Vagina (tissue), 2 donors: ENCODE results near the gene HOXD3. TPM values are rescaled to one million over a fixed set of nuclear protein-coding genes. Genes with fewer than 3 reads are reported as not detected.

Experiments used
- DNase-seq, 2 donors: peaks; one replicate each; pipeline ENCODE4 v3.0.0-alpha.2; 2017; ENCODE audit errors: extremely low spot score in 2 of 2
- H3K27ac ChIP-seq: fragments of 200-600 bp; sonication (generic); one replicate; pipeline ENCODE4 v1.5.1; 2019
- H3K27me3 ChIP-seq: fragments of 200-600 bp; sonication (generic); one replicate; pipeline ENCODE4 v1.5.1; 2019
- H3K36me3 ChIP-seq, 2 donors: fragments of 200-600 bp; sonication (generic); one replicate each; pipeline ENCODE4 v1.5.1; 2017 to 2019
- H3K4me1 ChIP-seq: fragments of 200-600 bp; sonication (generic); one replicate; pipeline ENCODE4 v1.5.1; 2019
- H3K4me3 ChIP-seq, 2 donors: fragments of 200-600 bp; sonication (generic); 1 replicate in 1 of 2; 2 replicates in 1 of 2; pipeline ENCODE4 v1.5.1; 2016 to 2019
- H3K9me3 ChIP-seq: fragments of 200-600 bp; sonication (generic); one replicate; pipeline ENCODE4 v1.5.1; 2019
- POLR2A ChIP-seq, 2 donors: fragments of 450-650 bp; IDR thresholded peaks; one replicate each; pipeline ENCODE4 v1.6.1; 2017; ENCODE audit warnings: antibody characterized with exemption in 2 of 2, mild to moderate bottlenecking in 2 of 2, moderate library complexity in 2 of 2
- POLR2AphosphoS5 ChIP-seq, 2 donors: sonication (generic); formaldehyde crosslinking; IDR thresholded peaks; one replicate each; pipeline ENCODE4 v1.9.0; 2017; ENCODE audit warnings: antibody characterized with exemption in 2 of 2, mild to moderate bottlenecking in 2 of 2, low read depth in 1 of 2; ENCODE audit not compliant: insufficient read depth in 1 of 2
- intact Hi-C: fragments of 100-400 bp; cut with DNase I; formaldehyde crosslinking; loops from one replicate; pipeline ENCODE4 v1.15.1; 2023
- total RNA-seq: library from RNA; depleted of rRNA; stranded (reverse); fragments of >200 nt; gene quantifications from one replicate; pipeline ENCODE4 v1.2.3, GENCODE V29; 2016
- TF ChIP-seq, protein P1 (sequence below), 3 experiments: fragments of 450-650 bp in 2 of 3; fragments of 200-600 bp in 1 of 3; sonication (generic) in 1 of 3; IDR thresholded peaks; one replicate each; pipeline ENCODE4 v1.5.1; 2017 to 2019; ENCODE audit warnings: antibody characterized with exemption in 3 of 3, mild to moderate bottlenecking in 2 of 3, moderate library complexity in 2 of 3

The HOXD3 gene
- total RNA-seq, 1 donor from 2014 or later, result 11.8 TPM

DNA sequence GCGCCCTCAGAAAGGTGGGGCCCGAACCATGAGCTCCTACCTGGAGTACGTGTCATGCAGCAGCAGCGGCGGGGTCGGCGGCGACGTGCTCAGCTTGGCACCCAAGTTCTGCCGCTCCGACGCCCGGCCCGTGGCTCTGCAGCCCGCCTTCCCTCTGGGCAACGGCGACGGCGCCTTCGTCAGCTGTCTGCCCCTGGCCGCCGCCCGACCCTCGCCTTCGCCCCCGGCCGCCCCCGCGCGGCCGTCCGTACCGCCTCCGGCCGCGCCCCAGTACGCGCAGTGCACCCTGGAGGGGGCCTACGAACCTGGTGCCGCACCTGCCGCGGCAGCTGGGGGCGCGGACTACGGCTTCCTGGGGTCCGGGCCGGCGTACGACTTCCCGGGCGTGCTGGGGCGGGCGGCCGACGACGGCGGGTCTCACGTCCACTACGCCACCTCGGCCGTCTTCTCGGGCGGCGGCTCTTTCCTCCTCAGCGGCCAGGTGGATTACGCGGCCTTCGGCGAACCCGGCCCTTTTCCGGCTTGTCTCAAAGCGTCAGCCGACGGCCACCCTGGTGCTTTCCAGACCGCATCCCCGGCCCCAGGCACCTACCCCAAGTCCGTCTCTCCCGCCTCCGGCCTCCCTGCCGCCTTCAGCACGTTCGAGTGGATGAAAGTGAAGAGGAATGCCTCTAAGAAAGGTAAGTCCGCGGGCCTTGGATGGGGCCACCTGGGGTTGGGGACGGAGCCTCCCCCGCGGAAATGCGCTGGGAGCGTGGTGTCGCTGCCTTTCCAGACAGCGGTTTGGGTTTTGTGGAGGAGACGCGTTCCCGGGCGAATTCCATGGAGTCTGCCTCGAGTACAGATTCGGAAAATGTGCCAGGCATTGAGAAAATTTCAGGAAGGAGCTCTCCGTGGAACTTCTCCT, 31.9 kb downstream of the HOXD3 start:
- Histone ChIP-seq H3K27ac (peak overlapping the region; percentile 32), H3K4me1 (peaks cover 25% of the 10 kb centered on the region), H3K27me3 (peaks cover 20% of the 10 kb centered on the region), H3K4me3 (peak overlapping the region; percentile 46 to 57), H3K9me3 (no peaks in the 10 kb centered on the region), H3K36me3 (no peaks in the 10 kb centered on the region)
- no peak for DNase-seq
- intact Hi-C loops, result no loop called here
- TF ChIP-seq POLR2AphosphoS5 (IDR thresholded peaks at IDR 0.05; ENCODE audit: insufficient read depth in 1 of 2, low read depth in 1 of 2), result no peak
- TF ChIP-seq POLR2A (IDR thresholded peaks at IDR 0.05), result no peak
- TF ChIP-seq, protein P1, sequence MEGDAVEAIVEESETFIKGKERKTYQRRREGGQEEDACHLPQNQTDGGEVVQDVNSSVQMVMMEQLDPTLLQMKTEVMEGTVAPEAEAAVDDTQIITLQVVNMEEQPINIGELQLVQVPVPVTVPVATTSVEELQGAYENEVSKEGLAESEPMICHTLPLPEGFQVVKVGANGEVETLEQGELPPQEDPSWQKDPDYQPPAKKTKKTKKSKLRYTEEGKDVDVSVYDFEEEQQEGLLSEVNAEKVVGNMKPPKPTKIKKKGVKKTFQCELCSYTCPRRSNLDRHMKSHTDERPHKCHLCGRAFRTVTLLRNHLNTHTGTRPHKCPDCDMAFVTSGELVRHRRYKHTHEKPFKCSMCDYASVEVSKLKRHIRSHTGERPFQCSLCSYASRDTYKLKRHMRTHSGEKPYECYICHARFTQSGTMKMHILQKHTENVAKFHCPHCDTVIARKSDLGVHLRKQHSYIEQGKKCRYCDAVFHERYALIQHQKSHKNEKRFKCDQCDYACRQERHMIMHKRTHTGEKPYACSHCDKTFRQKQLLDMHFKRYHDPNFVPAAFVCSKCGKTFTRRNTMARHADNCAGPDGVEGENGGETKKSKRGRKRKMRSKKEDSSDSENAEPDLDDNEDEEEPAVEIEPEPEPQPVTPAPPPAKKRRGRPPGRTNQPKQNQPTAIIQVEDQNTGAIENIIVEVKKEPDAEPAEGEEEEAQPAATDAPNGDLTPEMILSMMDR (IDR thresholded peaks at IDR 0.05), result no peak

- H3K4me3 ChIP-seq, result peak overlapping the region; percentile 46 to 57
- DNase-seq, result no peak
- intact Hi-C loops, result no loop called here
- H3K27ac ChIP-seq, result no peak overlapping the region
- peaks cover 20% of the 10 kb centered on the region for H3K27me3 ChIP-seq
- TF ChIP-seq POLR2A (IDR thresholded peaks at IDR 0.05), result no peak
- no peak for TF ChIP-seq POLR2AphosphoS5 (IDR thresholded peaks at IDR 0.05; ENCODE audit: insufficient read depth in 1 of 2, low read depth in 1 of 2)
- TF ChIP-seq, protein P1 (IDR thresholded peaks at IDR 0.05), result no peak
- no peaks in the 10 kb centered on the region for H3K9me3 ChIP-seq
- peaks cover 25% of the 10 kb centered on the region for H3K4me1 ChIP-seq
- no peaks in the 10 kb centered on the region for H3K36me3 ChIP-seq
Measured at GRCh38 chr2:176189681-176190641, 32.9 kb downstream of the HOXD3 start.

DNA sequence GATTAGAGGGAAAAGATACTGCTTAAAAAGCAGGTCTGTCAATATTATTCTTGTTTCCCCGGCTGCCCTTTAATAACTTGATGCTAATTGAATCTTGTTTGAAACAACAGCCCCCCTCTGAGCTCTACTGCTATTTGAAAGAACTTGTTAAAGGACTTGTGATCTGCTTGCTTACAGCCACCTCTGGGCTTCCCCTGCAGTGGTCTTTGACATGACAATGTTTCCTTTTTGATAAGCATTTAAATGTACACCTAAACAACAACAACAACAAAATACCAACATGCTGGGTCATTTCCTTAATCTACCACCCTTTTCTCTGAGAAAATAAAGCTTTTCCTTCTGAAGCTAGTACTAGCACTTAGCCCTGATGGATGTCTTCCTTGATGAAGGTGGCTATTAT, 35.2 kb downstream of the HOXD3 start:
- TF ChIP-seq, protein P1 (IDR thresholded peaks at IDR 0.05), result no peak
- TF ChIP-seq POLR2AphosphoS5 (IDR thresholded peaks at IDR 0.05; ENCODE audit: insufficient read depth in 1 of 2, low read depth in 1 of 2) (no peak), POLR2A (IDR thresholded peaks at IDR 0.05) (no peak)
- Histone ChIP-seq H3K36me3 (no peaks in the 10 kb centered on the region), H3K4me1 (peaks cover 24% of the 10 kb centered on the region), H3K27me3 (peaks cover 20% of the 10 kb centered on the region), H3K9me3 (no peaks in the 10 kb centered on the region), H3K4me3 (no peak overlapping the region), H3K27ac (no peak overlapping the region)
- intact Hi-C loops, result no loop called here
- DNase-seq, result no peak

DNA sequence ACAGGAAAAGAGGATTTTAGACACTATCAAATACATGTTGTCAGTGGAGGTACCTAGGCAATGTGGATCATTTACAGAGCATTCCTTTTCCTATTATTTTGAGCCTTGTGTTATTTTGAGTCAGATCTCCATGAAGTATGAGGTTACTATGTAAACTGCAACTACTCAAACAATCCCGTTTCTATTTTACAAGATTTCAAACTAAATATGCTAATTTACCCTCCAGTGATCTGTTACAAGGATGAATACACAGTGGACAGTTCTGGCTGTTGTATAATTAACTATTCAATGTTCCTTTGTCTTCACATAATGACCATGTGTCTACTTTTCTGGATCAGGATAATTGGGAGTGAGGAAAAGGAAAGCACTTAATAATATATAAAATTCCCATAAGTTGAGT, 35.9 kb downstream of the HOXD3 start:
- no peaks in the 10 kb centered on the region for H3K36me3 ChIP-seq
- DNase-seq, result no peak
- intact Hi-C loops, result no loop called here
- peaks cover 20% of the 10 kb centered on the region for H3K27me3 ChIP-seq
- no peak for TF ChIP-seq POLR2AphosphoS5 (IDR thresholded peaks at IDR 0.05; ENCODE audit: insufficient read depth in 1 of 2, low read depth in 1 of 2)
- TF ChIP-seq, protein P1 (IDR thresholded peaks at IDR 0.05), result no peak
- TF ChIP-seq POLR2A (IDR thresholded peaks at IDR 0.05), result no peak
- no peaks in the 10 kb centered on the region for H3K9me3 ChIP-seq
- peaks cover 17% of the 10 kb centered on the region for H3K4me1 ChIP-seq
- no peak overlapping the region for H3K4me3 ChIP-seq
- H3K27ac ChIP-seq, result no peak overlapping the region
